DMS 273 (cell line): ENCODE data around the gene NECAB2.

Experiments
- DNase-seq: peaks from one replicate; lab custom pipeline; 2025; ENCODE audit not compliant: unreplicated experiment; lab: John Stamatoyannopoulos, UW

NECAB2 gene

GRCh38 chr16:83965444-83966152 lies 2.4 kb upstream of the NECAB2 start:
- no peak for DNase-seq

GRCh38 chr16:83966153-83966696 lies 1.8 kb upstream of the NECAB2 start:
- DNase-seq = no peak

- DNase-seq = peak; percentile 37
Observed at GRCh38 chr16:83967091-83967490, 953 bp upstream of the NECAB2 start.

GRCh38 chr16:83968306-83968851 lies 335 bp downstream of the NECAB2 start:
- peak; percentile 57 for DNase-seq

GRCh38 chr16:83968891-83969649 lies 1.0 kb downstream of the NECAB2 start:
- DNase-seq = no peak

- no peak for DNase-seq
Observed at GRCh38 chr16:83969771-83970429, 1.9 kb downstream of the NECAB2 start.

- DNase-seq = no peak
Observed at GRCh38 chr16:83970430-83970815, 2.4 kb downstream of the NECAB2 start.

- peak; percentile 15 for DNase-seq
Observed at GRCh38 chr16:83971165-83972130, 3.4 kb downstream of the NECAB2 start.

- DNase-seq = no peak
Observed at GRCh38 chr16:83972256-83973008, 4.4 kb downstream of the NECAB2 start.

GRCh38 chr16:83973077-83973476 lies 5.0 kb downstream of the NECAB2 start:
- DNase-seq = no peak

GRCh38 chr16:83973581-83974385 lies 5.7 kb downstream of the NECAB2 start:
- no peak for DNase-seq

GRCh38 chr16:83974475-83974874 lies 6.4 kb downstream of the NECAB2 start:
- DNase-seq = no peak

- DNase-seq = no peak
Observed at GRCh38 chr16:83975590-83976260, 7.7 kb downstream of the NECAB2 start.

- no peak for DNase-seq
Observed at GRCh38 chr16:83977056-83977815, 9.2 kb downstream of the NECAB2 start.

GRCh38 chr16:83978401-83978904 lies 10.4 kb downstream of the NECAB2 start:
- DNase-seq = no peak

GRCh38 chr16:83979441-83979840 lies 11.4 kb downstream of the NECAB2 start:
- no peak for DNase-seq

GRCh38 chr16:83980794-83981193 lies 12.8 kb downstream of the NECAB2 start:
- DNase-seq = no peak
